RWPE1 (cell line): ENCODE measurements around the gene PTPRQ.

Experiments
- CTCF ChIA-PET: fragments of 350-600 bp; sonication (Branson Sonifier 250); formaldehyde crosslinking; extraction: SDS; loops from one replicate; lab custom pipeline; 2021; lab: Yijun Ruan, JAX
- POLR2A ChIA-PET: fragments of 400-600 bp; formaldehyde crosslinking; extraction: SDS; loops from one replicate; lab custom pipeline; 2020; ENCODE audit warnings: antibody characterized with exemption; ENCODE audit not compliant: low non-redundant PET; lab: Yijun Ruan, JAX
- DNase-seq: peaks from one replicate; pipeline ENCODE4 v3.0.0; 2012; ENCODE audit warnings: low spot score
- H3K27ac ChIP-seq: fragments of 450-650 bp; 2 replicates; pipeline ENCODE4 v1.5.1; 2017
- TF ChIP-seq, protein P1 (sequence below): fragments of 450-650 bp; conservative IDR thresholded peaks from 2 replicates; pipeline ENCODE4 v1.5.1; 2017; ENCODE audit warnings: low read depth, mild to moderate bottlenecking

The PTPRQ gene

DNA sequence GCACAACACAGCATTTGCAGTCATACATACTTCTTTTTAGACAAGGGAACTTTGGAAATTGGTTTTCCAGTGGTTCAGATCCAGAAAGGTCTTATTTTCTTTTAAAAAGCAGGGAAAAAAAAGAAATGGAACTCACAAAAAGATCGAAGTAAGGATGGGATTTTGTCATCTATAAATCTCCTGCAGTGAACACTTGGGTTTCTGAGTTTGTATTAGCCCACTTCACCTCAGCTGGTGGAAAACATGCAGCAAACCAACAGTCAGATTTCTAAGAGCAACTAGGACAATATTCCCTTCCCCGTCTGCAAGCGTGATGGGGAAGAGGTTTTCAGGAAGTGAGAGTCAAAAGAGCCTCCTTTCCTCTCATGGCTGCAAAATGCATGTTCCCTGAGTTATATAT, 277.3 kb downstream of the PTPRQ start:
- no peak for DNase-seq
- ChIA-PET CTCF (no interaction called here), POLR2A (no interaction called here)
- no peak overlapping the region for H3K27ac ChIP-seq
- TF ChIP-seq, protein P1, sequence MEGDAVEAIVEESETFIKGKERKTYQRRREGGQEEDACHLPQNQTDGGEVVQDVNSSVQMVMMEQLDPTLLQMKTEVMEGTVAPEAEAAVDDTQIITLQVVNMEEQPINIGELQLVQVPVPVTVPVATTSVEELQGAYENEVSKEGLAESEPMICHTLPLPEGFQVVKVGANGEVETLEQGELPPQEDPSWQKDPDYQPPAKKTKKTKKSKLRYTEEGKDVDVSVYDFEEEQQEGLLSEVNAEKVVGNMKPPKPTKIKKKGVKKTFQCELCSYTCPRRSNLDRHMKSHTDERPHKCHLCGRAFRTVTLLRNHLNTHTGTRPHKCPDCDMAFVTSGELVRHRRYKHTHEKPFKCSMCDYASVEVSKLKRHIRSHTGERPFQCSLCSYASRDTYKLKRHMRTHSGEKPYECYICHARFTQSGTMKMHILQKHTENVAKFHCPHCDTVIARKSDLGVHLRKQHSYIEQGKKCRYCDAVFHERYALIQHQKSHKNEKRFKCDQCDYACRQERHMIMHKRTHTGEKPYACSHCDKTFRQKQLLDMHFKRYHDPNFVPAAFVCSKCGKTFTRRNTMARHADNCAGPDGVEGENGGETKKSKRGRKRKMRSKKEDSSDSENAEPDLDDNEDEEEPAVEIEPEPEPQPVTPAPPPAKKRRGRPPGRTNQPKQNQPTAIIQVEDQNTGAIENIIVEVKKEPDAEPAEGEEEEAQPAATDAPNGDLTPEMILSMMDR, result no peak
